H9 (cell line): ENCODE data around the gene SMCHD1. TPM values are rescaled to one million over a fixed set of nuclear protein-coding genes. Genes with fewer than 3 reads are reported as not detected.

Experiments used
- DNase-seq: peaks from one replicate; pipeline ENCODE4 v3.0.0-alpha.2; 2017
- H2AFZ ChIP-seq: one replicate; pipeline ENCODE4 v1.6.1; 2013; ENCODE audit warnings: mild to moderate bottlenecking, low read length, control low read depth, moderate library complexity
- H2AK5ac ChIP-seq: 2 replicates; pipeline ENCODE4 v1.6.1; 2013; ENCODE audit warnings: low read length, control low read depth, mixed read lengths; ENCODE audit not compliant: insufficient read length
- H2BK120ac ChIP-seq: one replicate; pipeline ENCODE4 v1.6.1; 2013; ENCODE audit warnings: low read depth, mild to moderate bottlenecking, low read length, control low read depth, inconsistent platforms; ENCODE audit not compliant: poor library complexity, severe bottlenecking
- H2BK12ac ChIP-seq: 2 replicates; pipeline ENCODE4 v1.6.1; 2013; ENCODE audit warnings: low read length, control low read depth, mixed read lengths, low read depth; ENCODE audit not compliant: insufficient read length
- H2BK15ac ChIP-seq: 2 replicates; pipeline ENCODE4 v1.6.1; 2013; ENCODE audit warnings: low read depth, low read length, control low read depth
- H2BK20ac ChIP-seq: one replicate; pipeline ENCODE4 v1.6.1; 2013; ENCODE audit warnings: low read depth, mild to moderate bottlenecking, low read length, control low read depth, inconsistent platforms; ENCODE audit not compliant: poor library complexity, severe bottlenecking
- H2BK5ac ChIP-seq: 2 replicates; pipeline ENCODE4 v1.6.1; 2013; ENCODE audit warnings: low read length, control low read depth, mixed read lengths; ENCODE audit not compliant: insufficient read length
- H3K14ac ChIP-seq: 2 replicates; pipeline ENCODE4 v1.6.1; 2013; ENCODE audit warnings: low read length, control low read depth; ENCODE audit not compliant: insufficient read depth
- H3K18ac ChIP-seq: 2 replicates; pipeline ENCODE4 v1.6.1; 2013; ENCODE audit warnings: low read depth, mild to moderate bottlenecking, mixed read lengths, low read length, control low read depth; ENCODE audit not compliant: insufficient read length
- H3K23ac ChIP-seq: 2 replicates; pipeline ENCODE4 v1.6.1; 2013; ENCODE audit warnings: low read length, control low read depth, mixed read lengths, low read depth; ENCODE audit not compliant: insufficient read length
- H3K23me2 ChIP-seq: 2 replicates; pipeline ENCODE4 v1.6.1; 2013; ENCODE audit warnings: low read depth, mild to moderate bottlenecking, mixed read lengths, low read length, control low read depth; ENCODE audit not compliant: insufficient read length, poor library complexity, severe bottlenecking
- H3K27ac ChIP-seq: 2 replicates; pipeline ENCODE4 v1.5.1; 2013; ENCODE audit warnings: low read length, control low read depth, mixed read lengths, low read depth; ENCODE audit not compliant: insufficient read length
- H3K27me3 ChIP-seq: 2 replicates; pipeline ENCODE4 v1.6.1; 2013; ENCODE audit warnings: low read length, control low read depth, inconsistent platforms; ENCODE audit not compliant: insufficient read depth
- H3K4ac ChIP-seq: 2 replicates; pipeline ENCODE4 v1.6.1; 2013; ENCODE audit warnings: low read depth, mild to moderate bottlenecking, control low read depth, inconsistent platforms, low read length, moderate library complexity
- H3K4me1 ChIP-seq: 2 replicates; pipeline ENCODE4 v1.6.1; 2013; ENCODE audit warnings: low read length, control low read depth, inconsistent platforms; ENCODE audit not compliant: insufficient read depth
- H3K4me2 ChIP-seq: 2 replicates; pipeline ENCODE4 v1.6.1; 2013; ENCODE audit warnings: low read length, control low read depth, mixed read lengths; ENCODE audit not compliant: insufficient read length, insufficient read depth
- H3K56ac ChIP-seq: 2 replicates; pipeline ENCODE4 v1.6.1; 2013; ENCODE audit warnings: low read depth, mild to moderate bottlenecking, mixed read lengths, low read length, control low read depth; ENCODE audit not compliant: insufficient read length
- H3K79me1 ChIP-seq: 2 replicates; pipeline ENCODE4 v1.6.1; 2013; ENCODE audit warnings: low read depth, mild to moderate bottlenecking, moderate library complexity, low read length, control low read depth, inconsistent platforms; ENCODE audit not compliant: insufficient read depth, poor library complexity, severe bottlenecking
- H3K79me2 ChIP-seq: 2 replicates; pipeline ENCODE4 v1.6.1; 2013; ENCODE audit warnings: low read length, control low read depth, inconsistent platforms; ENCODE audit not compliant: insufficient read depth
- H3K9ac ChIP-seq: 2 replicates; pipeline ENCODE4 v1.6.1; 2013; ENCODE audit warnings: low read length, control low read depth, mixed read lengths; ENCODE audit not compliant: insufficient read length; ENCODE audit errors: extremely low read depth
- H3K9me3 ChIP-seq: one replicate; pipeline ENCODE4 v1.6.1; 2013; ENCODE audit warnings: low read depth, low read length, inconsistent platforms; ENCODE audit not compliant: control insufficient read depth
- H3T11ph ChIP-seq: one replicate; pipeline ENCODE4 v1.6.1; 2013; ENCODE audit warnings: mild to moderate bottlenecking, low read length, control low read depth, inconsistent platforms
- H4K20me1 ChIP-seq: one replicate; pipeline ENCODE4 v1.6.1; 2013; ENCODE audit not compliant: control insufficient read depth, insufficient read length, insufficient read depth
- H4K5ac ChIP-seq: 2 replicates; pipeline ENCODE4 v1.6.1; 2013; ENCODE audit warnings: low read depth, mild to moderate bottlenecking, mixed read lengths, low read length, control low read depth; ENCODE audit not compliant: insufficient read length
- H4K8ac ChIP-seq: replicated peaks from 2 replicates; pipeline ENCODE4 v1.6.1; 2013; ENCODE audit warnings: low read length, control low read depth, mixed read lengths, low read depth; ENCODE audit not compliant: insufficient read length
- H4K91ac ChIP-seq: 2 replicates; pipeline ENCODE4 v1.6.1; 2013; ENCODE audit warnings: low read depth, mild to moderate bottlenecking, moderate library complexity, mixed read lengths, low read length, control low read depth; ENCODE audit not compliant: insufficient read length
- H3K27ac Mint-ChIP-seq, 3 experiments: 2 replicates in 2 of 3; 3 replicates in 1 of 3; pipeline ENCODE4 v1.8.0; 2020 to 2021; ENCODE audit warnings: mixed read lengths in 3 of 3, mild to moderate bottlenecking in 1 of 3, moderate library complexity in 1 of 3
- H3K27me3 Mint-ChIP-seq: 2 replicates; pipeline ENCODE4 v1.8.0; 2021; ENCODE audit warnings: low read depth, mild to moderate bottlenecking, moderate library complexity, mixed read lengths
- H3K36me3 Mint-ChIP-seq, 3 experiments: 2 replicates in 2 of 3; 3 replicates in 1 of 3; pipeline ENCODE4 v1.8.0; 2020 to 2021; ENCODE audit warnings: low read depth in 3 of 3, mixed read lengths in 3 of 3; ENCODE audit not compliant: insufficient read depth in 1 of 3
- H3K4me1 Mint-ChIP-seq, 2 experiments: 2 replicates each; pipeline ENCODE4 v1.8.0; 2020; ENCODE audit warnings: mixed read lengths in 2 of 2
- H3K4me3 Mint-ChIP-seq, 2 experiments: 2 replicates in 1 of 2; 3 replicates in 1 of 2; pipeline ENCODE4 v1.8.0; 2020 to 2021; ENCODE audit warnings: mild to moderate bottlenecking in 2 of 2, mixed read lengths in 2 of 2, moderate library complexity in 1 of 2
- H3K9me3 Mint-ChIP-seq, 2 experiments: 2 replicates in 1 of 2; 3 replicates in 1 of 2; pipeline ENCODE4 v1.8.0; 2020; ENCODE audit warnings: mild to moderate bottlenecking in 2 of 2, mixed read lengths in 2 of 2, moderate library complexity in 1 of 2
- whole genome bisulfite sequencing: extraction: QIAGEN DNeasy Blood & Tissue Kit; methylation state at CpG from one replicate; pipeline ENCODE4 v1.1.7; 2013; ENCODE audit warnings: missing lambda C conversion rate, low lambda C conversion rate, mixed read lengths; ENCODE audit not compliant: insufficient read length; ENCODE audit errors: extremely low coverage; 5-methylcytosine and 5-hydroxymethylcytosine counted together
- total RNA-seq: library from RNA; stranded (reverse); gene quantifications from 2 replicates; pipeline ENCODE4 v1.2.1, GENCODE V29; 2021
- TF ChIP-seq, protein P1 (sequence below): fragments of 200-600 bp; sonication (generic); conservative IDR thresholded peaks from 3 replicates; pipeline ENCODE4 v1.8.0; 2021; ENCODE audit warnings: antibody characterized with exemption, mild to moderate bottlenecking

Gene SMCHD1
- total RNA-seq, 1 experiment from 2014 or later: 53.5 TPM

DNA sequence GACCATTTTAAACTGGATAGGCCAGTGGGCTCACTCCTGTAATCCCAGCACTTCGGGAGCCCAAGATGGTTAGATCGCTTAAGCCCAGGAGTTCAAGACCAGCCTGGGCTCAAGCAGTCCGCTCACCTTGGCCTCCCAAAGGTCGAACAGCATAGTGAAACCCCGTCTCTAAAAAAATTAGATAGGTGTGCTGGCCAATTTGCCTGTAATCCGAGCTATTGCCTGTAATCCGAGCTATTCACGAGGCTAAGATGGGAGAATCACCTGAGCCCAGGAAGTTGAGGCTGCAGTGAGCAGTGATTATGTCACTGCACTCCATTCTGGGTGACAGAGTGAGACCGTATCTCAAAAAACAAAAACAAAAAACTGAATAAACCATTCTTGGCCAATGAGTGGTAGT lies 138.6 kb downstream of the SMCHD1 start:
- Histone ChIP-seq H3K9ac (no peak overlapping the region), H2BK5ac (no peak overlapping the region), H3K23ac (no peak overlapping the region), H3K27ac (no peak overlapping the region), H3K9me3 (no peaks in the 10 kb centered on the region), H3K4me1 (no peaks in the 10 kb centered on the region), H3K4ac (no peak overlapping the region), H4K8ac (no peak overlapping the region), H2BK12ac (no peak overlapping the region), H3K79me1 (no peaks in the 10 kb centered on the region), H3K14ac (no peak overlapping the region), H2BK120ac (no peak overlapping the region), H2AFZ (no peak overlapping the region), H3K18ac (no peak overlapping the region), H3T11ph (no peak overlapping the region), H3K23me2 (no peaks in the 10 kb centered on the region), H3K4me2 (no peak overlapping the region), H4K91ac (no peak overlapping the region), H3K79me2 (no peaks in the 10 kb centered on the region), H2BK20ac (no peak overlapping the region), H4K20me1 (no peaks in the 10 kb centered on the region), H3K56ac (no peak overlapping the region), H3K27me3 (no peaks in the 10 kb centered on the region), H4K5ac (no peak overlapping the region), H2BK15ac (no peak overlapping the region), H2AK5ac (no peak overlapping the region)
- Mint-ChIP-seq H3K9me3 (no peaks in the 10 kb centered on the region; a peak in 1 of 5 replicates), H3K4me3 (no peak overlapping the region; a peak in 1 of 5 replicates), H3K27ac (no peak overlapping the region), H3K36me3 (peaks cover 11 to 44% (median 29%) of the 10 kb centered on the region in 3 experiments; a peak in 6 of 7 replicates), H3K4me1 (peaks cover 0 to 2% of the 10 kb centered on the region in 2 experiments; a peak in 1 of 4 replicates), H3K27me3 (no peaks in the 10 kb centered on the region)
- no CpG with 5 or more reads among the region's 9 CpGs for WGBS
- peak; percentile 32 for DNase-seq
- TF ChIP-seq, protein P1, sequence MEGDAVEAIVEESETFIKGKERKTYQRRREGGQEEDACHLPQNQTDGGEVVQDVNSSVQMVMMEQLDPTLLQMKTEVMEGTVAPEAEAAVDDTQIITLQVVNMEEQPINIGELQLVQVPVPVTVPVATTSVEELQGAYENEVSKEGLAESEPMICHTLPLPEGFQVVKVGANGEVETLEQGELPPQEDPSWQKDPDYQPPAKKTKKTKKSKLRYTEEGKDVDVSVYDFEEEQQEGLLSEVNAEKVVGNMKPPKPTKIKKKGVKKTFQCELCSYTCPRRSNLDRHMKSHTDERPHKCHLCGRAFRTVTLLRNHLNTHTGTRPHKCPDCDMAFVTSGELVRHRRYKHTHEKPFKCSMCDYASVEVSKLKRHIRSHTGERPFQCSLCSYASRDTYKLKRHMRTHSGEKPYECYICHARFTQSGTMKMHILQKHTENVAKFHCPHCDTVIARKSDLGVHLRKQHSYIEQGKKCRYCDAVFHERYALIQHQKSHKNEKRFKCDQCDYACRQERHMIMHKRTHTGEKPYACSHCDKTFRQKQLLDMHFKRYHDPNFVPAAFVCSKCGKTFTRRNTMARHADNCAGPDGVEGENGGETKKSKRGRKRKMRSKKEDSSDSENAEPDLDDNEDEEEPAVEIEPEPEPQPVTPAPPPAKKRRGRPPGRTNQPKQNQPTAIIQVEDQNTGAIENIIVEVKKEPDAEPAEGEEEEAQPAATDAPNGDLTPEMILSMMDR: no peak
